ENCODE results near the gene ZNF860. TPM values are rescaled to one million over a fixed set of nuclear protein-coding genes. Genes with fewer than 3 reads are reported as not detected.

The ZNF860 gene
- total and polyA plus RNA-seq, 2 of the 4 experiments (the other 2 are of a cell fraction), result 0.18 to 0.26 TPM

DNA sequence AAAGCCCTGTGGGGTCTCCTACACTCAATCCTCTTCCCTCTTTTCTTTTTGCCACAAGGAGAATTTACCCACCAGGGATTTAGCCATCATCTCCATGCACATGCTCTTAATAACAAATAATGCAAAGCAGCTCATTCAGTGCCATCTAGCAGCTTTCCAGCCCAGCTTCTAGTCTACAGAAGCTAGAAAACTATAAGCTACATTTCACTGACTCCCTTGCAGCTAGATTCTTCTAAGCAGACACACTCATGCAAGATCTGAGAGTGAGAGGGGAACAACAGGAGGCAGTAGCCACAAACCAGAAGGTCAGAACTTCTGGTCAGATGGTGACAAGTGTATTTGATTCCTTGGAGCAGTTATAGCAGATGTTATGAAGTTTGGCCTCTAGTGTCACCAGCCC, 26.0 kb upstream of the ZNF860 start:
- H3K9ac ChIP-seq (ENCODE audit: low read depth, low read length), result no peak overlapping the region
- no peak overlapping the region for H4K5ac ChIP-seq (ENCODE audit: low read depth, low read length)
- ATAC-seq (ENCODE audit: low read depth) (no peak), DNase-seq (no peak)
- in situ Hi-C loops (cut with MboI; ENCODE audit: low sequenced_read_pairs), result no loop called here
- no peak overlapping the region for H3K18ac ChIP-seq (ENCODE audit: low read depth, low read length)
- peaks cover 5 to 12% of the 10 kb centered on the region in 2 experiments for H3K79me1 ChIP-seq (ENCODE audit: low read depth in 1 of 2, low read length in 2 of 2)
- H3K56ac ChIP-seq (ENCODE audit: extremely low read depth, insufficient read depth, low read length), result no peak overlapping the region
- H4K91ac ChIP-seq (ENCODE audit: insufficient read depth, low read depth, low read length), result no peak overlapping the region
- POLR2A ChIA-PET (ENCODE audit: unreplicated experiment), result no interaction called here
- H3K4me2 ChIP-seq (ENCODE audit: low read depth, low read length), result no peak overlapping the region
- no peak overlapping the region for H2BK5ac ChIP-seq (ENCODE audit: low read depth, low read length, poor library complexity, severe bottlenecking)
- peaks cover 5% of the 10 kb centered on the region for H3K4me1 ChIP-seq (ENCODE audit: control insufficient read depth, insufficient read depth, low read length)
- no peak overlapping the region for H3K27ac ChIP-seq (ENCODE audit: insufficient read depth, low read length)
- peaks cover 8% of the 10 kb centered on the region for H3K9me3 ChIP-seq (ENCODE audit: control insufficient read depth, insufficient read depth, low read length)
- no peak overlapping the region for H4K8ac ChIP-seq (ENCODE audit: low read depth in 2 of 2, low read length in 2 of 2)
- dilution Hi-C loops (cut with HindIII; ENCODE audit: low sequenced_read_pairs, unreplicated experiment), result no loop called here
- H2AK5ac ChIP-seq (ENCODE audit: low read depth, low read length), result no peak overlapping the region
- no peak overlapping the region for H2AK9ac ChIP-seq (replicated peaks; ENCODE audit: low read depth, low read length, poor library complexity)
- CTCF ChIA-PET, result no interaction called here
- BruUV-seq (replicated peaks), result no TSS peak
- H3K4ac ChIP-seq (ENCODE audit: low read depth, low read length), result no peak overlapping the region
- no peaks in the 10 kb centered on the region for H3K27me3 ChIP-seq (ENCODE audit: control insufficient read depth, insufficient read depth, low read length)
- H3K14ac ChIP-seq (replicated peaks; ENCODE audit: low read depth, low read length), result no peak overlapping the region
- H3K23ac ChIP-seq (ENCODE audit: low read depth, low read length), result no peak overlapping the region
- H3K9me1 ChIP-seq (ENCODE audit: insufficient read depth, low read length), result no peaks in the 10 kb centered on the region; the same call in 1 of the 2 replicates
- intact Hi-C loops (cut with micrococcal nuclease), result no loop called here
- no peak overlapping the region for H2BK120ac ChIP-seq (ENCODE audit: low read depth, low read length)
- H2BK15ac ChIP-seq (ENCODE audit: low read depth, low read length), result no peak overlapping the region
- H2BK20ac ChIP-seq (ENCODE audit: low read depth, low read length), result no peak overlapping the region
- TF ChIP-seq BHLHE40 (IDR thresholded peaks at IDR 0.05; ENCODE audit: low read depth, low read length) (no peak), SMC3 (IDR thresholded peaks at IDR 0.05; ENCODE audit: low read depth, low read length) (no peak), CTCF (conservative IDR thresholded peaks at IDR 0.05; ENCODE audit: low read depth, low read length) (no peak), RFX5 (IDR thresholded peaks at IDR 0.05; ENCODE audit: low read depth, low read length) (no peak), MAFK (IDR thresholded peaks at IDR 0.05; ENCODE audit: low read depth, low read length) (no peak), CHD1 (IDR thresholded peaks at IDR 0.05; ENCODE audit: low read depth, low read length) (no peak), RAD21 (IDR thresholded peaks at IDR 0.05; ENCODE audit: low read length) (no peak), MAZ (IDR thresholded peaks at IDR 0.05; ENCODE audit: borderline replicate concordance, low read depth, low read length) (no peak), NFE2L2 (IDR thresholded peaks at IDR 0.05; ENCODE audit: low read depth, low read length) (no peak), MXI1 (IDR thresholded peaks at IDR 0.05; ENCODE audit: borderline replicate concordance, low read depth, low read length) (no peak), CEBPB (IDR thresholded peaks at IDR 0.05; ENCODE audit: low read depth, low read length) (no peak), FOS (IDR thresholded peaks at IDR 0.05; ENCODE audit: low read depth, low read length) (no peak), POLR2A (IDR thresholded peaks at IDR 0.05; ENCODE audit: low read depth, low read length) (no peak), ELK1 (IDR thresholded peaks at IDR 0.05; ENCODE audit: borderline replicate concordance, low read depth, low read length) (no peak)
- TF ChIP-seq, protein P1, sequence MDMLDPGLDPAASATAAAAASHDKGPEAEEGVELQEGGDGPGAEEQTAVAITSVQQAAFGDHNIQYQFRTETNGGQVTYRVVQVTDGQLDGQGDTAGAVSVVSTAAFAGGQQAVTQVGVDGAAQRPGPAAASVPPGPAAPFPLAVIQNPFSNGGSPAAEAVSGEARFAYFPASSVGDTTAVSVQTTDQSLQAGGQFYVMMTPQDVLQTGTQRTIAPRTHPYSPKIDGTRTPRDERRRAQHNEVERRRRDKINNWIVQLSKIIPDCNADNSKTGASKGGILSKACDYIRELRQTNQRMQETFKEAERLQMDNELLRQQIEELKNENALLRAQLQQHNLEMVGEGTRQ (IDR thresholded peaks at IDR 0.05; ENCODE audit: low read depth, low read length), result no peak
- H2AFZ ChIP-seq (replicated peaks; ENCODE audit: low read length, poor library complexity), result no peak overlapping the region
- H3K36me3 ChIP-seq (ENCODE audit: control insufficient read depth, insufficient read depth, low read length), result no peaks in the 10 kb centered on the region
- H4K20me1 ChIP-seq (ENCODE audit: insufficient read depth, low read length), result no peaks in the 10 kb centered on the region
- H3K4me3 ChIP-seq (ENCODE audit: insufficient read depth, low read depth, low read length), result no peak overlapping the region

Measured in IMR-90 (cell line).